ENCODE measurements around the gene CAMTA1.

CAMTA1 gene

GRCh38 chr1:7511381-7511780, 726.1 kb downstream of the CAMTA1 start:
- no peak for DNase-seq

GRCh38 chr1:7513081-7513480, 727.8 kb downstream of the CAMTA1 start:
- no peak for DNase-seq

- no peak for DNase-seq
Observed at GRCh38 chr1:7515175-7515574, 729.9 kb downstream of the CAMTA1 start.

- no peak for DNase-seq
Observed at GRCh38 chr1:7515904-7516303, 730.6 kb downstream of the CAMTA1 start.

- no peak for DNase-seq
Observed at GRCh38 chr1:7516341-7516740, 731.1 kb downstream of the CAMTA1 start.

GRCh38 chr1:7516929-7517328, 731.7 kb downstream of the CAMTA1 start:
- DNase-seq, result no peak

GRCh38 chr1:7517611-7518330, 732.5 kb downstream of the CAMTA1 start:
- no peak for DNase-seq

- DNase-seq, result no peak
Observed at GRCh38 chr1:7518411-7518810, 733.2 kb downstream of the CAMTA1 start.

GRCh38 chr1:7519181-7519860, 734.1 kb downstream of the CAMTA1 start:
- no peak for DNase-seq

GRCh38 chr1:7519861-7520395, 734.7 kb downstream of the CAMTA1 start:
- no peak for DNase-seq

GRCh38 chr1:7520496-7520895, 735.2 kb downstream of the CAMTA1 start:
- no peak for DNase-seq

GRCh38 chr1:7524341-7525337, 739.4 kb downstream of the CAMTA1 start:
- DNase-seq, result no peak

- DNase-seq, result no peak
Observed at GRCh38 chr1:7525338-7526063, 740.2 kb downstream of the CAMTA1 start.

- DNase-seq, result no peak
Observed at GRCh38 chr1:7526196-7526866, 741.1 kb downstream of the CAMTA1 start.

GRCh38 chr1:7526867-7527732, 741.8 kb downstream of the CAMTA1 start:
- no peak for DNase-seq

- DNase-seq, result no peak
Observed at GRCh38 chr1:7527733-7528045, 742.4 kb downstream of the CAMTA1 start.

GRCh38 chr1:7528386-7529198, 743.3 kb downstream of the CAMTA1 start:
- no peak for DNase-seq

GRCh38 chr1:7529917-7530316, 744.7 kb downstream of the CAMTA1 start:
- DNase-seq, result no peak

- DNase-seq, result no peak
Observed at GRCh38 chr1:7531562-7532340, 746.5 kb downstream of the CAMTA1 start.
